Left ventricle myocardium inferior (tissue), 1 donor: ENCODE data around the gene KCNK3. TPM values are rescaled to one million over a fixed set of nuclear protein-coding genes. Genes with fewer than 3 reads are reported as not detected.

Source experiments
- DNase-seq: peaks from one replicate; pipeline ENCODE4 v3.0.0-alpha.2; 2020
- H3K27ac ChIP-seq: fragments of 200-600 bp; replicated peaks from 2 replicates; pipeline ENCODE4 v1.8.0; 2021
- H3K27me3 ChIP-seq: fragments of 200-600 bp; 2 replicates; pipeline ENCODE4 v1.8.0; 2021; ENCODE audit warnings: low read depth
- H3K36me3 ChIP-seq: fragments of 200-600 bp; 2 replicates; pipeline ENCODE4 v1.8.0; 2021
- H3K4me1 ChIP-seq: fragments of 200-600 bp; 2 replicates; pipeline ENCODE4 v1.8.0; 2021
- H3K4me3 ChIP-seq: fragments of 200-600 bp; 2 replicates; pipeline ENCODE4 v1.8.0; 2021; ENCODE audit warnings: mild to moderate bottlenecking, moderate library complexity
- H3K9me3 ChIP-seq: fragments of 200-600 bp; replicated peaks from 2 replicates; pipeline ENCODE4 v1.8.0; 2021
- intact Hi-C: fragments of 100-400 bp; cut with micrococcal nuclease; formaldehyde crosslinking; loops from one replicate; pipeline ENCODE4 v1.11.0; 2022
- total RNA-seq: library from RNA; stranded (reverse); fragmentation: NEBNext Ultra II Directional; extraction: Animal tissue kit (Norgen Biotek cat#: 25700); gene quantifications from one replicate; pipeline ENCODE4 v1.2.1, GENCODE V29; 2021
- TF ChIP-seq, protein P1 (sequence below): fragments of 200-600 bp; IDR thresholded peaks from 2 replicates; pipeline ENCODE4 v1.8.0; 2021; ENCODE audit warnings: antibody characterized with exemption, mild to moderate bottlenecking, borderline replicate concordance
- donor health status: DM: no; HTN: yes; CAD: no; lungs with severe emphysema.

The KCNK3 gene
- total RNA-seq, 1 donor from 2014 or later = 3.2 TPM

DNA sequence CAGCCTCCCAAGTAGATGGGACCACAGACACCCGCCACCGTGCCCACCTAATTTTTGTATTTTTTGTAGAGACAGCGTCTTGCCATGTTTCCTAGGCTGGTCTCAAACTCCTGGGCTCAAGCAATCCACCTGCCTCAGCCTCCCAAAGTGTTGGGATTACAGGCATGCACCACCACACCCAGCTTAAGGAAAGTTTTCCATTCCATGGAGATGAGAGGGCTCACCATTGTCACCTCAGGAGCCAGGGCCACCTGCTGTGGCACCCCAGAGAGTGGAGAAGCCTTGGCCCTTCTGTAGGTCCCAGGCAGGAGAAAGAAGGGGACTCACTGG, 76.2 kb downstream of the KCNK3 start:
- H3K4me3 ChIP-seq = no peak overlapping the region

DNA sequence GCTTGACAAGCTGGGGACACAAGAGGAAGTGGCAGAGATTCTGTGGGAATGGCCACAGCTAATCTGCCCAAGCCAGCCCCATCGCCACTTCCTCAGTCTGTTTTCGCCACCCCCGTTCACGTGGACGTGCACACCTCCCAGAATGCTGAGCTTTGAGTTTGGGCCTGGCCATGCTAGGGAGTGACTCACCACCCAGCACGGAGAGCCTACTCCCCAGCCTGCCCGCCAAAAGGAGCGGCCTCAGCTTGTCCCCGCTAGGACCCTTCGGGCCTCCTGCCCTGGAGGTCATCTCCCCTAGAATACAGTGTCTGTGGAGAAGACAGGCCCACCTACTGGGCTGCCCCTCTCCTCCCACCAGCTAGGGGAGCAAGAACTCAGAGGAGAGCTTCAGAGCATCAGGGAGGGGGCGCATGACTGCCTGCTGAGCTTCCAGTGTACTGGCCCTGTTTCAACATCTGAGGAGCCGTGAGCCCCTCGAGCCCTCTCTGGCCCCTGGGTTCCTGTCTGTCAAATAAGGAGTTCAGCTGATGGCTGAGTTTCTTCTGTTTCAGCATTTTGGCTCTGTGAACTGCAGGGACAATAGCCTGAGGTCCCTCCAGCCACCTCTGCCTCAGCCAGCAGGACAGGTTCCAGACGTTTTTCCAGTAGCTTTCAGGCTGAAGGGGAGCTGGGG, 76.7 kb downstream of the KCNK3 start:
- DNase-seq = peak; percentile 66
- TF ChIP-seq, protein P1, sequence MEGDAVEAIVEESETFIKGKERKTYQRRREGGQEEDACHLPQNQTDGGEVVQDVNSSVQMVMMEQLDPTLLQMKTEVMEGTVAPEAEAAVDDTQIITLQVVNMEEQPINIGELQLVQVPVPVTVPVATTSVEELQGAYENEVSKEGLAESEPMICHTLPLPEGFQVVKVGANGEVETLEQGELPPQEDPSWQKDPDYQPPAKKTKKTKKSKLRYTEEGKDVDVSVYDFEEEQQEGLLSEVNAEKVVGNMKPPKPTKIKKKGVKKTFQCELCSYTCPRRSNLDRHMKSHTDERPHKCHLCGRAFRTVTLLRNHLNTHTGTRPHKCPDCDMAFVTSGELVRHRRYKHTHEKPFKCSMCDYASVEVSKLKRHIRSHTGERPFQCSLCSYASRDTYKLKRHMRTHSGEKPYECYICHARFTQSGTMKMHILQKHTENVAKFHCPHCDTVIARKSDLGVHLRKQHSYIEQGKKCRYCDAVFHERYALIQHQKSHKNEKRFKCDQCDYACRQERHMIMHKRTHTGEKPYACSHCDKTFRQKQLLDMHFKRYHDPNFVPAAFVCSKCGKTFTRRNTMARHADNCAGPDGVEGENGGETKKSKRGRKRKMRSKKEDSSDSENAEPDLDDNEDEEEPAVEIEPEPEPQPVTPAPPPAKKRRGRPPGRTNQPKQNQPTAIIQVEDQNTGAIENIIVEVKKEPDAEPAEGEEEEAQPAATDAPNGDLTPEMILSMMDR = no peak
- intact Hi-C loops = no loop called here
- Histone ChIP-seq H3K36me3 (no peaks in the 10 kb centered on the region), H3K4me3 (no peak overlapping the region), H3K27me3 (no peaks in the 10 kb centered on the region), H3K4me1 (peaks cover 100% of the 10 kb centered on the region), H3K27ac (peak overlapping the region; percentile 93), H3K9me3 (no peaks in the 10 kb centered on the region)

More for the DNA sequence above, 76.2 kb downstream of the KCNK3 start:
- Histone ChIP-seq H3K36me3 (no peaks in the 10 kb centered on the region), H3K27me3 (no peaks in the 10 kb centered on the region), H3K27ac (peak overlapping the region; percentile 93), H3K9me3 (no peaks in the 10 kb centered on the region), H3K4me1 (peaks cover 98% of the 10 kb centered on the region)
- intact Hi-C loops = no loop called here
- TF ChIP-seq, protein P1 = no peak
- no peak for DNase-seq

DNA sequence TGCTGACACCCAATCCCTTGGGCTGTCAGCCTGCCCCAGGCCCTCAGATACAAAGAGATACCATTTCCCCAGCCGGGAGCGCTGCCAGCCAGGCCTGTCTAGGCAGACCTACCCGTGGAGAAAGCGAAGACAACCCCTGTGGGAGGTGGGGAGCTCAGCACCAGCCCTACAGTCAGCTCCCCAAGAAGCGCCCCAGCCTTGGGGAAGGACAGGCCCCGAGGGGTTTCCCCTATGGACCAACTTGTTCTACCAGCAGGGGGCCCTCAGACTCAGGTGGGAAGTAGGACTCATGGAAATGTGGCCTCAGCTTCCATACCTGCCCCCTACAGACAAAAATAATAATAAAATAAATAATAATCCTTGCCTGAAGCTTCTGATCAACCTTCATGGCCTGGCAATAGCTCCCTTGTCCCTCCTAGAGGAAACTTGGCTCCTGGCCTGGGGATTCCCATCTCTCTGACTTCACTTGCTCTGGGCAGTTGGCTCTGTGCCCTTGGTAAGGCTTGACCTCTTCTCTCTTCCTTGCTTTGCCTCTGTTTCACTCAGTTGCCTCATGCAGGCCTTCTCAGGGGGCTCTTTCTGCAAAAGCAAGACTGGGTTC, 78.6 kb downstream of the KCNK3 start:
- Histone ChIP-seq H3K36me3 (peaks cover 16% of the 10 kb centered on the region), H3K27ac (peak overlapping the region; percentile 93), H3K9me3 (no peaks in the 10 kb centered on the region), H3K4me1 (peaks cover 84% of the 10 kb centered on the region), H3K27me3 (no peaks in the 10 kb centered on the region), H3K4me3 (peak overlapping the region; percentile 25)
- peak; percentile 82 for DNase-seq
- TF ChIP-seq, protein P1 = peak; percentile 41
- intact Hi-C loops = no loop called here

DNA sequence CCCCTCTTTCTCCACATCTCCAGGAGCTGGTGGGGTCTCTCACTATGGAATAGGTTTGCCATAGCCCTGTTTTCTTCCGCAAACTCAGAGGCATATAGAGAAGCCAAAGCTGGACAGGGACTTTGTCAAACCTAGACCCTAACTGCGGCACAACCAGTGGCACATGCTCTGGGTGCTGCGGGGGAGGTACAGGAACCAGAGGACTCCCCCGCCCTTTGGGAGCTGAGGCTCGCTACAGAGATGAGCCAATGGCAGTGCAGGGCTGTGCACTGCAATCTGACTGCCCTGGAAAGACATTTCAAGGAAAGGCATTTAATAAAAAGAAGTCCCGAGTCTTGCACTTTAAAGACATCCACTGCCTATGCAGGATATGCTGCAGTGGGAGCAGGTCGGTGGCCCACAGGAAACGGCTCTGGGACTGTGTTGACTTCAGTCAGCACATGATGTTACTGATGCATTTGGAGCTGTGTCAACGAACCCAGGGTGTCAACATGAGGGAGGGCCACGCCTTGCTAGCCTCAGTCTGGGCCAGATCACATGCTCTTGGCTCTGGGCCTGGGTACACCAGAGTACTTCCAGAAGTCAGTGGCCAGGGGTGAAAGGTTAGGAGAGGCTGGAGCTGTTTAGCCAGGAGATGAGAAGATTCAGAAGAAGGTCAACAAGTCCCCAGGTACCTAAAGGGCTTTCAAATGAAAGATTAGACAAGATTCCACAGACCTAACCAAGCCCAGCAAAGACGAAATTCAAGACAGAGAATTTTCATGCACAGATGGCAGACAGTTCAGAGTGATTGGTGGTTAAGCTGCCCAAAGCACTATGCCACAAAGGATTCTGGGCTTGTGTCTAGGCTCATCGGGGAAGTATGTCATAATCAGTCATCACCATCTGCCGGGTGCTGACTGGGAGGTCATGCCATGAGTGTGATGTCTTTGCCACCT, 79.8 kb downstream of the KCNK3 start:
- H3K4me3 ChIP-seq = peak overlapping the region; percentile 25
- peaks cover 72% of the 10 kb centered on the region for H3K4me1 ChIP-seq
- peaks cover 29% of the 10 kb centered on the region for H3K36me3 ChIP-seq
- H3K9me3 ChIP-seq = no peaks in the 10 kb centered on the region
- TF ChIP-seq, protein P1 = no peak
- DNase-seq = peak; percentile 96
- H3K27me3 ChIP-seq = no peaks in the 10 kb centered on the region
- H3K27ac ChIP-seq = peak overlapping the region; percentile 93
- intact Hi-C loops = no loop called here

DNA sequence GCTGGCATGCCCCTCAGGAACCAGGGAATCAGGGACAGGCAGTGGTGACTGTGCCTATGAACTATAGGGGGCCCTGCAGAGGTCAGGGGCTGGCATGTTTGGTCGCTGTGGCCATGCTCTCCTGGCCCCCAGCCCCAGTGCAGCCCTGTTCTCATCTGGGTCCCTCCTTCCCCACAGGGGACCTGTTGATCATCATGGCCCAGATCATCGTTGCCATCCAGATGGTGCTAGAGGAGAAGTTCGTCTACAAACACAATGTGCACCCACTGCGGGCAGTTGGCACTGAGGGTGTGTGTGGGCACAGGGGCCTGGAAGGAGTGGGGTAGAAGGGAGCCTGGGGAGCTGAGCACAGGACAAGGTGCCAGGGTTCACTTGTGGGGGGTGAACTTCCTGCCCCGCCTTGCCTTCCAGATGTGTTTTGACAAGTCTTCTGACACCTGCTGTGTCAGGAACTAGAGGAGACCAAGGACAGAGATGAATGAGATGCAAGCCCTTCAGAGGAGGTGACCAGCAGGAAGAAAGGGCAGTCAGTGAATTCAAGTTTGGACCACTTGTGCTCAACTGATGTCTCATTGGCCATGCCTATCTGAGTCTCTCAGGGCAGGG, 83.8 kb downstream of the KCNK3 start:
- intact Hi-C loops = no loop called here

More for the DNA sequence above, 83.8 kb downstream of the KCNK3 start:
- TF ChIP-seq, protein P1 = no peak
- H3K4me3 ChIP-seq = no peak overlapping the region
- peaks cover 32% of the 10 kb centered on the region for H3K4me1 ChIP-seq
- no peaks in the 10 kb centered on the region for H3K9me3 ChIP-seq
- no peak overlapping the region for H3K27ac ChIP-seq
- no peaks in the 10 kb centered on the region for H3K27me3 ChIP-seq
- H3K36me3 ChIP-seq = peaks cover 68% of the 10 kb centered on the region
- DNase-seq = no peak
